Activated CD4-positive, alpha-beta T cell treated with anti-CD3 and anti-CD28 coated beads, Interleukin-2, Interleukin-6, amounts not matched to agents 100 ng/mL and 50 ng/mL, durations not matched to agents 16 hours and 8 hours (primary cell): ENCODE data around the gene NCKAP5.

ENCODE experiments used
- DNase-seq: peaks from one replicate; pipeline ENCODE4 v3.0.0-alpha.2; 2020

Gene NCKAP5

DNA sequence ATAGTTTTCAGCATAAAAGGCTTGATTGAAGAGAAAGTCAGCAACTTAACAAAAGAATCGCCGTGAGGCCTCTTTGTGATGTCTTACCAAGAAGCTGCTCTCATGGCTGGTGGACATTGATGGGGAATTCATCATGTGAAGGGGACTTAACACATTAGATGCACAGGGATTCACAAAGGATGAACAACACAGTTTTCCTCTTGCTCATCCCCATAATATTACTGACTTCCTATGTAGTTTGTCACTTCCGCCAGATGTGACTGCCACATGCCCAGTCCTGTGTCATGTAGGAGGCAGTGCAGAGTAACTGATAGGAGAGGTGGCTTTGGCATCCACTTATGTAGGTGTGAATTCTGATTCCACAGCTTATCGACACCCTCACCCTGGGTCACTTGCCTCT is 665.6 kb downstream of the NCKAP5 start:
- no peak for DNase-seq

- DNase-seq: no peak
These were observed 666.6 kb downstream of the NCKAP5 start for GRCh38 chr2:132901661-132902060.

GRCh38 chr2:132897111-132897510 is 671.2 kb downstream of the NCKAP5 start:
- DNase-seq: no peak

DNA sequence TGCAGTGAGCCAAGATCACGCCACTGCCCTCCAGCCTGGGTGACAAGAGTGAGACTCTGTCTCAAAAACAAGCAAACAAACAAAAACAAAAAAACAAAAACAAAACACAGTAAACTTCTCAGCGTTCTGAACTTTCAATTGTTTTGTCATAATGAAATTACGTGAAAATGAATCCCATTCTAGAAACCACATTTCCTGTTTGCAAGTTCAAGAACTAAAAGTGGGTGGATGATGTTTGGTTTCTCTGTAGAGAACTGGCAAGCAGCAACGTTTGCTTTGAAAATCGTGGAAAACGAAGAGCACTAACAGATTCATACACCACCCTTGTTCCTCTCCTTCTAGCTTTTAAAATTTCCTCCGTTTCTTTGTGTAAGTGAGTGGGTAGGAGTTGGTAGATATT is 672.2 kb downstream of the NCKAP5 start:
- peak; percentile 9 for DNase-seq

DNA sequence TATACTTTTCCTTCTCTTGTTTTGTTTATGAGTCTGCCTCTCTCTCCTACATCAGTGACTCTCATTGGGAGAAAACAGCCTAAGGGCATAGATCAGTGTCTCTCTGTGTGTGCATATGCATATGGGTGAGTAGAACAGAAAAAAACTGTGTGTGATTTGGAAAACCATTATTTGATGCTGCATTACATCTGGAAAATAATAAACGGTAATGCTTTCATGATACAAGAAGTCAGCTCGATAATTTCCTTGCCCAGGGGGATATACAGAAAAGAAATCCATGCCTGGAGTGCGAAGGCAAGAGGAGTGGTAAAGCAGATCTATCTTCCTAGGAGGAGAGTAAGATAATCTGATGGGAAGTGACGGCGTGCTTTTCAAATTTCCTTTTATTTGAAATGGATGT is 676.8 kb downstream of the NCKAP5 start:
- no peak for DNase-seq

DNA sequence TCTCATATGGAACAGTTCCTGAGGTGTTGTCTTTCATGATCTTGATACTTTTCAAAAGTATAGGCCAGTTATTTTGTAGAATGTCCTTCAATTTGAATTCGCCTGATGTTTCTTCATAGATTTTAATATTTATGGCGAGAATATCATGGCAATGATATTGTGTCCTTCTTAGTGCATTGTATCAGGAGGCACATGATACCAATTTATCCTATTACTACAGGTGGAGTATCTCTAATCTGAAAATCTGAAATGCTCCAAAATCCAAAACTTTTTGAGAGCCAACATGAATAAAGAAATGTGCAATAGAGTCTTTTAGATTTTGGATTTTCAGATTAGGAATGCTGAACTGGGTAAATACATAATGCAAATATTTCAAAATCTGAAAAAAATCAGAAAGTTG is 681.7 kb downstream of the NCKAP5 start:
- no peak for DNase-seq

DNA sequence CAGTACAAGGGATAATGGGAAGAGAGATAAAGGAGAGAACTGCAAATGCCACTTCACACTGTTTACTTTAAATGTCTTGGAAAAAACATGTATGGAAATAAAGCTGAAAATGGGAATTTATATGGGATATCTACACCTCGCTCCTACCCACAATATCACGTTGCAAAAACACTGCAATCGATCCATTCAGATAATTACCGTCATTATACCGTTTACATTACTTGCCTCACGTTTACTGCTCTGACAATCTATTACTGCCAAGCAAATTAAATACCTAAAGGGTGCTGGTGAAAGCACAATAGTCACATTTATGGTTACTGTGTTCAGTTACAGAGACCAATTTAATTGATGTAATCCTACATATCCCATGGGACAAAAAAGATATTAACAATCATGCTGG is 683.6 kb downstream of the NCKAP5 start:
- no peak for DNase-seq

- DNase-seq: no peak
These were observed 684.0 kb downstream of the NCKAP5 start for GRCh38 chr2:132884292-132884691.

DNA sequence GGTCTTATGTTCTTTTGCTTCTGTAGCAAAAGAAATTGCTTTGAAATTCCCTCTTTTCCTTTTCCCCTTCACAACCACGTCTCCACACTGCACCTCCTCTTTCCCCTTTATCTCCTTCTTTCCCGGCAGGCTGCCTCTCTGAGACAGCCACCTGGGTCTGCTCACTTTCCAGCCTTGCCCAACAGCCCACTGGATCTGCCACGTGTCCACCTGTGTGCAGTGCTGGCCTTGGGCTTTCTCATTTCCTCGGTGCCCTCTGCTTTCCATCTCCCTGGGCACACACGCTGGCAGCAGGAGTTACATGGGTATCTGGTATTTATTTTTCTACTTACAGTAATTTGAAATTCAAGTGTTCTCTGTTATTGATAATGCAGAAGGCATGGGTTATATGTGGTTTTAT is 684.8 kb downstream of the NCKAP5 start:
- no peak for DNase-seq

GRCh38 chr2:132881546-132881945 is 686.7 kb downstream of the NCKAP5 start:
- DNase-seq: no peak

DNA sequence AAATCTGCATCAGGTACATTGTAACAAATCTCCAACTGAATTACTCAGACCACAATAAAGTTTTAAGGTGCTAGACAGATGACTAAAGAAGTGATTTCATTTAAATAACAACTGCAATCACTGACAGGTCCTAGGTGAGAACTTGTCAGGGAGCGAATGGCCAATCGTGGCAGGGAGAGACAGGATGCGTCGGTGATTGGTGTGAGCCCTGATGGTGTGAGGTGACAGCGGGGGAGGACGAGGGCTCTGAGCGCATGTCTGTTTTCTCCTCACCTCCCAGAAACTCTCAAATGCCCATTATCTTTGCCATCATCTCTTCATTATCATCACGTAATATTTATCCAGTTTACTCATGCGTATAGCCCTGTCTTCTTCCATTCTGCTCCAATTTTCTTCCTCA is 690.3 kb downstream of the NCKAP5 start:
- DNase-seq: no peak

- no peak for DNase-seq
These were observed 691.4 kb downstream of the NCKAP5 start for GRCh38 chr2:132876745-132877391.

DNA sequence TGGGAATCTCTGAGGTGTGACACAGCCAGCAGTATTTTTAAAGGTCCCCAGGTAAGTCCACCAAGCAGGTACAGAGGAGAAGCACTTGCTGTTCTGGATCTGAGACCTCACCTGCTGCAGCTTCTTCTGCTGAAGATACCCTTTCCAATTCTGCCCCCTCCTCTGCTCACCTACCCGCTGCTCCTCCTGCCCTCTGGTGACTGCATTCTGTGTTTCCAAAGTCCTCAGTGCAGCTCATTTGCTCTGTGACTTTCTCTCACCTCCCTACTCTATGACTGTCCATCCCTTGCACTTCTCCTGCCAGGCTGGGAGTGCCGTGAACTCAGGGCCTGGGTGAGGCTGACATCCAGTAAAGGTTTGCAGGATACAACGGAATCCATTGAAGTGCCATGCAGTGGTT is 693.1 kb downstream of the NCKAP5 start:
- DNase-seq: no peak

DNA sequence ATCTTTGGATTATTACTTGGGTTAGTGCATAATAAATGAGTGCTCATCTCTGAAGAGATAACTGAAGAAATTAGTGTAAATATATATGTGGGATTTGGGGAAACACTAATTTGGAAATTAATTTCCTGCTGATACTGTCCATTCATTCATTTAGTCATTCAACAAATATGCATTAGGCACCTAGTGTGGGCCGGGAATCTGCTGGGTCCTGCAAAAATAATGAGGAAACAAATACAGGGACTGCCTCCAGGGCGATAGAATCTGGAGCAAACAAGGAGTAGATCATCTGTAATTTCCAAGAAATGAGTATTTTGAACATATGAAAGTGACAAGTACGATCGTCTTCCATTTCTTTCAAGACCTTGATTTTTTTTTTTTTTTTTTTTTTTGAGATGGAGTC is 694.5 kb downstream of the NCKAP5 start:
- DNase-seq: no peak

DNA sequence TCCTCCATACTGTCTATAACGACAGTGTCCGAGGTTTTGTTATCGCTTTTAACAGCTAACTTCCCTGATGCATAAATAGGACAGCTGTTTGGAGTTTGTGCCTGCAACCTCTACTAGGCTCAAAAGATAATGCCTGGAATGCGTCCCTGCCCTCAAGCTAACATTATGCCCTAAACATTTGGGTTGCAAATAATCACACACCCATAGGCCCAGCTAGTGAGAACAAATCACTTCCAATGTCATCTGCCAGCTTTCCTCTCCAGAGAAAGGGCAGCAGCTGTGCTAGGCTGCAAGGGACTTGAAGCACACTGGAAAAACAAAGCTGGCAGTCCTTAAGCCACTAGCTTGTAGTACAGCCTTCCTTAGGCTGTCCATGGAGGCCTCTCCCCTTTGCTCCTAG is 696.4 kb downstream of the NCKAP5 start:
- no peak for DNase-seq

- DNase-seq: no peak
These were observed 704.3 kb downstream of the NCKAP5 start for GRCh38 chr2:132863961-132864360.

GRCh38 chr2:132860220-132860619 is 708.0 kb downstream of the NCKAP5 start:
- no peak for DNase-seq

DNA sequence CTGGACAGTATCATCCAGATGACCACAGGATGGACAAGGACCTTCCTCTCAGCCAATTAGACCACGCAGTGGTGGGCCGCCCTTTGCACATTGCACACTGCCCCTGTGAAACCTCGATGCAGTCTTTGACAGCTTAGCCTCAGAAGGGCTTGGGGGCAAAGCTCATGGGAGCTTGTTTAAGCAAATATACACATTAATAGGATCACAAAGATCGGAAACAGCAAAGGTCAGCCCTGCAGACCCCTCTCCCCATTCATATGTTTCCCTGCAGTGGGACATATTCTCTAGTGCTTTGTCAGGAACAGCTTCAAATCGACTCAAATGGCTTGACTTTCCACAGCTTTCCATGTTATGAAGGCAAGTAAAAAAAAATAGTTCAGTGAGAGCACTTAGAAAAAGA is 708.7 kb downstream of the NCKAP5 start:
- no peak for DNase-seq

- DNase-seq: no peak
These were observed 710.9 kb downstream of the NCKAP5 start for GRCh38 chr2:132857319-132857718.

- no peak for DNase-seq
These were observed 717.6 kb downstream of the NCKAP5 start for GRCh38 chr2:132850688-132851087.

GRCh38 chr2:132849118-132849517 is 719.1 kb downstream of the NCKAP5 start:
- no peak for DNase-seq

- no peak for DNase-seq
These were observed 722.9 kb downstream of the NCKAP5 start for GRCh38 chr2:132845339-132845738.

DNA sequence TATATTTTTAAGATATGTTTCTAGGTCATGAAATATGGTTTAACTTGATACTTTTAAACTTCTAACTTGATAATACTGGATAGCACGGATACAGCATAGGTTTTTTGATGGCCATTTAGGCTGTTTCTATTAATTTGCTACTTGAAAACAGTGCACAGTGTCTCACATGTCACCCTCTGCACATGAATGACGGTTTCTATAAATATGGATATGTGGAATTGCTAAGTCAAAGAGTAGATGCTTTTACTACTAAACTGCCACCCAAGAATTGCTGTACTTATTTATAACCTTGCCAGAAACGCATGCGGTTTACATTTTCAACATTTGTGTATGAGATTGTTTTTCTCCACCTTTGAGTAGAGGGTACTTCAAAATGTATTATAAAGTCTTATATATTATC is 723.7 kb downstream of the NCKAP5 start:
- DNase-seq: no peak

GRCh38 chr2:132837769-132838168 is 730.5 kb downstream of the NCKAP5 start:
- no peak for DNase-seq

DNA sequence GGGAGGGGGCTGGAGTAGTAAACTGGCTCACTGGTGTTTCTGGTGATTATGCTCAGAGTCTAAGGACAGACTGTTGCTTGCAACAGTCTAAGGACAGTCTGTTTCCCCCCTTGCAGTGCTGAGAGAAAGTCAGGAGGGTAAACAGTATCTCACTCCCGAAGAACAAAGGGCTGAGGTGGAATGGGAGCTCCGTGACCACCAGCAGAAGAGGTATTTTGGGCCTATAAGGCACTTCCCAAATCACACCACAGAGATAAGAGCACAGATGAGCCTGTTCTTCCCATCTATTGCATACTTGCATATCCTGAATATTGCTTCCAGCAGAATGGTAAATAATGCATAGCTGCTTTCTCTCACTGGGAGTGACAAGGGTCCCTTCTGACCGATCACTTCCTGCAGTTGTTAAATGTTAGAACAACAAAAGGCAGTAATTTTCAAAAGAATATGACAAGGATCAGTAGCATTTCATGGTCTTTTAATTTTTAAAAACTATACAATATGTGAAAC is 737.9 kb downstream of the NCKAP5 start:
- no peak for DNase-seq
